Sigmoid colon (tissue), 7 donors: ENCODE measurements around the gene C5. TPM values are rescaled to one million over a fixed set of nuclear protein-coding genes. Genes with fewer than 3 reads are reported as not detected.
A peak's percentile ranks its signal among the peaks of the same experiment; 100 is the strongest.

Experiments
- DNase-seq: peaks from one replicate; pipeline ENCODE4 v3.0.0-alpha.2; 2019
- H3K27ac ChIP-seq, 4 donors: fragments of 200-600 bp; sonication (generic); one replicate each; pipeline ENCODE4 v1.5.1; 2016 to 2019; ENCODE audit warnings: mild to moderate bottlenecking in 1 of 4
- H3K27me3 ChIP-seq, 3 donors: fragments of 200-600 bp; sonication (generic); one replicate each; pipeline ENCODE4 v1.5.1; 2019; ENCODE audit warnings: mild to moderate bottlenecking in 1 of 3
- H3K36me3 ChIP-seq, 4 donors: fragments of 200-600 bp; sonication (generic); one replicate each; pipeline ENCODE4 v1.5.1; 2016 to 2019
- H3K4me1 ChIP-seq, 4 donors: fragments of 200-600 bp; sonication (generic); one replicate each; pipeline ENCODE4 v1.5.1; 2017 to 2019
- H3K4me3 ChIP-seq, 4 donors: fragments of 200-600 bp; sonication (generic); one replicate each; pipeline ENCODE4 v1.5.1; 2017 to 2019; ENCODE audit warnings: mild to moderate bottlenecking in 2 of 4, moderate library complexity in 1 of 4
- H3K9me3 ChIP-seq, 4 donors: fragments of 200-600 bp in 3 of 4; sonication (generic) in 3 of 4; one replicate each; pipeline versions ENCODE4 v1.5.1 to v1.6.1; 2013 to 2019
- CTCF ChIP-seq, 4 experiments: fragments of 450-650 bp in 3 of 4; fragments of 200-600 bp in 1 of 4; IDR thresholded peaks; one replicate each; pipeline ENCODE4 v1.5.1; 2016 to 2019; ENCODE audit warnings: antibody characterized with exemption in 4 of 4, mild to moderate bottlenecking in 3 of 4, moderate library complexity in 2 of 4
- EP300 ChIP-seq, 4 donors: sonication (generic); formaldehyde crosslinking; IDR thresholded peaks; one replicate each; pipeline ENCODE4 v1.6.1; 2017; ENCODE audit warnings: antibody characterized with exemption in 4 of 4
- POLR2A ChIP-seq, 2 donors: fragments of 450-650 bp; IDR thresholded peaks; one replicate each; pipeline ENCODE4 v1.6.1; 2016; ENCODE audit warnings: antibody characterized with exemption in 2 of 2, mild to moderate bottlenecking in 2 of 2, moderate library complexity in 2 of 2
- POLR2AphosphoS5 ChIP-seq, 4 donors: sonication (generic); formaldehyde crosslinking; IDR thresholded peaks; one replicate each; pipeline ENCODE4 v1.6.1; 2017; ENCODE audit warnings: antibody characterized with exemption in 4 of 4
- WGBS, 2 donors: extraction: QIAGEN DNeasy Blood & Tissue Kit; methylation state at CpG; one replicate each; pipeline ENCODE4 v1.1.7; 2013; 5-methylcytosine and 5-hydroxymethylcytosine counted together
- intact Hi-C: fragments of 100-400 bp; cut with DNase I; formaldehyde crosslinking; loops from one replicate; pipeline ENCODE4 v1.15.1; 2023
- polyA plus RNA-seq, 3 donors: library from polyadenylated mRNA; stranded (reverse); fragments of 200-250 nt; gene quantifications; one replicate each; pipeline ENCODE4 v1.2.3, GENCODE V29; 2013
- total RNA-seq, 4 donors: library from RNA; depleted of rRNA; stranded (reverse); fragments of >200 nt; gene quantifications; one replicate each; pipeline ENCODE4 v1.1.0, GENCODE V29; 2016
- donor health status: healthy with polysubstance abuse.
- donor health status: Bipolar disorder and iron deficiency.
- donor health status: healthy.

C5 gene
- total and polyA plus RNA-seq, 7 donors: under 0.01 to 6.4 (median 4.6) TPM

- no peaks in the 10 kb centered on the region for H3K27me3 ChIP-seq
- peaks cover 0 to 32% (median 16%) of the 10 kb centered on the region in 4 donors for H3K4me1 ChIP-seq
- H3K27ac ChIP-seq: peak overlapping the region in 1 of 4 donors; percentile 35
- intact Hi-C loops: no loop called here
- DNase-seq: no peak
- 90% methylated on average over 4 of the region's 4 CpGs for WGBS, 2 donors
- H3K36me3 ChIP-seq: peaks cover 0 to 19% (median 3%) of the 10 kb centered on the region in 4 donors
- TF ChIP-seq POLR2A (IDR thresholded peaks at IDR 0.05) (no peak), CTCF (IDR thresholded peaks at IDR 0.05) (no peak), EP300 (IDR thresholded peaks at IDR 0.05) (no peak), POLR2AphosphoS5 (IDR thresholded peaks at IDR 0.05) (no peak)
- H3K4me3 ChIP-seq: no peak overlapping the region
- H3K9me3 ChIP-seq: no peaks in the 10 kb centered on the region
Measured at GRCh38 chr9:120913647-120914264, 136.3 kb downstream of the C5 start.

- WGBS, 2 donors: 94% methylated on average over 13 of the region's 13 CpGs
- Histone ChIP-seq H3K36me3 (peaks cover 0 to 19% (median 3%) of the 10 kb centered on the region in 4 donors), H3K9me3 (no peaks in the 10 kb centered on the region), H3K27me3 (no peaks in the 10 kb centered on the region), H3K4me1 (peaks cover 0 to 28% (median 13%) of the 10 kb centered on the region in 4 donors), H3K27ac (no peak overlapping the region), H3K4me3 (no peak overlapping the region)
- DNase-seq: no peak
- intact Hi-C loops: no loop called here
- TF ChIP-seq POLR2AphosphoS5 (IDR thresholded peaks at IDR 0.05): no peak
- no peak for TF ChIP-seq POLR2A (IDR thresholded peaks at IDR 0.05)
Measured at GRCh38 chr9:120912958-120913646, 137.0 kb downstream of the C5 start.

GRCh38 chr9:120911295-120911837, 138.7 kb downstream of the C5 start:
- WGBS, 2 donors: 94 to 95% methylated on average over 9 of the region's 9 CpGs
- Histone ChIP-seq H3K9me3 (no peaks in the 10 kb centered on the region), H3K4me1 (peaks cover 0 to 19% (median 5%) of the 10 kb centered on the region in 4 donors), H3K4me3 (no peak overlapping the region), H3K36me3 (peaks cover 0 to 19% (median 3%) of the 10 kb centered on the region in 4 donors), H3K27me3 (no peaks in the 10 kb centered on the region), H3K27ac (no peak overlapping the region)
- no peak for DNase-seq
- TF ChIP-seq POLR2A (IDR thresholded peaks at IDR 0.05): no peak
- intact Hi-C loops: no loop called here

GRCh38 chr9:120910643-120911042, 139.4 kb downstream of the C5 start:
- 90% methylated on average over 3 of the region's 3 CpGs for WGBS, 2 donors
- DNase-seq: no peak
- H3K9me3 ChIP-seq: no peaks in the 10 kb centered on the region
- H3K4me3 ChIP-seq: no peak overlapping the region
- no peak overlapping the region for H3K27ac ChIP-seq
- intact Hi-C loops: no loop called here
- peaks cover 0 to 19% (median 3%) of the 10 kb centered on the region in 4 donors for H3K36me3 ChIP-seq
- H3K27me3 ChIP-seq: no peaks in the 10 kb centered on the region
- H3K4me1 ChIP-seq: peaks cover 0 to 12% (median 0%) of the 10 kb centered on the region in 4 donors
- no peak for TF ChIP-seq POLR2AphosphoS5 (IDR thresholded peaks at IDR 0.05)
- no peak for TF ChIP-seq POLR2A (IDR thresholded peaks at IDR 0.05)
- TF ChIP-seq EP300 (IDR thresholded peaks at IDR 0.05): no peak
- no peak for TF ChIP-seq CTCF (IDR thresholded peaks at IDR 0.05)

- Histone ChIP-seq H3K4me3 (no peak overlapping the region), H3K27me3 (no peaks in the 10 kb centered on the region), H3K36me3 (peaks cover 0 to 19% (median 3%) of the 10 kb centered on the region in 4 donors), H3K27ac (no peak overlapping the region), H3K4me1 (peaks cover 0 to 5% (median 0%) of the 10 kb centered on the region in 4 donors), H3K9me3 (no peaks in the 10 kb centered on the region)
- no peak for DNase-seq
- intact Hi-C loops: no loop called here
- 60 to 77% methylated on average over 5 of the region's 5 CpGs for WGBS, 2 donors
- no peak for TF ChIP-seq EP300 (IDR thresholded peaks at IDR 0.05)
- TF ChIP-seq POLR2A (IDR thresholded peaks at IDR 0.05): no peak
- no peak for TF ChIP-seq CTCF (IDR thresholded peaks at IDR 0.05)
- TF ChIP-seq POLR2AphosphoS5 (IDR thresholded peaks at IDR 0.05): no peak
Measured at GRCh38 chr9:120909904-120910303, 140.2 kb downstream of the C5 start.
